Measurements from ENCODE around the gene TAF10. TPM values are rescaled to one million over a fixed set of nuclear protein-coding genes. Genes with fewer than 3 reads are reported as not detected.
A peak's percentile ranks its signal among the peaks of the same experiment; 100 is the strongest.

TAF10 gene
- total RNA-seq, 1 donor from 2014 or later = 76.0 TPM

GRCh38 chr11:6604790-6605189, 7.2 kb downstream of the TAF10 start:
- Histone ChIP-seq H3K4me3 (peak overlapping the region; percentile 64 to 92), H3K27ac (peak overlapping the region; percentile 95 to 97), H3K27me3 (no peaks in the 10 kb centered on the region), H3K4me1 (peaks cover 30 to 42% of the 10 kb centered on the region in 2 donors), H3K9me3 (no peaks in the 10 kb centered on the region), H3K36me3 (peaks cover 35 to 37% of the 10 kb centered on the region in 2 donors)
- DNase-seq (ENCODE audit: low spot score in 2 of 2) = no peak
- intact Hi-C loops (cut with DNase I) = loop anchor here (5.0 to 10.0 kb wide), 2 partner anchors 212 to 1380 kb away; partner anchors contain the start of genes EIF3F and SMPD1
- TF ChIP-seq CTCF (IDR thresholded peaks at IDR 0.05) = no peak

GRCh38 chr11:6604081-6604626, 7.9 kb downstream of the TAF10 start:
- no peaks in the 10 kb centered on the region for H3K27me3 ChIP-seq
- H3K4me1 ChIP-seq = peaks cover 30 to 40% of the 10 kb centered on the region in 2 donors
- intact Hi-C loops (cut with DNase I) = loop anchor here (5.0 to 10.0 kb wide), 2 partner anchors 212 to 1381 kb away; partner anchors contain the start of genes EIF3F and SMPD1
- peak overlapping the region; percentile 95 to 97 for H3K27ac ChIP-seq
- no peak for TF ChIP-seq CTCF (IDR thresholded peaks at IDR 0.05)
- no peaks in the 10 kb centered on the region for H3K9me3 ChIP-seq
- peak in 1 of 2 donors; percentile 77 for DNase-seq (ENCODE audit: low spot score in 2 of 2)
- peak overlapping the region; percentile 64 to 92 for H3K4me3 ChIP-seq
- H3K36me3 ChIP-seq = peaks cover 35 to 37% of the 10 kb centered on the region in 2 donors

- intact Hi-C loops (cut with DNase I) = loop anchor here (1.0 to 10.0 kb wide), 4 partner anchors 73 to 1381 kb away; partner anchors contain the start of genes EIF3F, MRPL17 and SMPD1
- H3K27me3 ChIP-seq = no peaks in the 10 kb centered on the region
- peaks cover 25 to 34% of the 10 kb centered on the region in 2 donors for H3K4me1 ChIP-seq
- peak within 1 kb of the TSS; percentile 64 to 92 for H3K4me3 ChIP-seq
- H3K27ac ChIP-seq = peak within 1 kb of the TSS; percentile 95 to 97
- peak; percentile 59 to 95 for DNase-seq (ENCODE audit: low spot score in 2 of 2)
- H3K36me3 ChIP-seq = peaks cover 32 to 37% of the 10 kb centered on the region in 2 donors
- H3K9me3 ChIP-seq = no peaks in the 10 kb centered on the region
- TF ChIP-seq CTCF (IDR thresholded peaks at IDR 0.05) = peak in 1 of 3 experiments; percentile 40
Measured at GRCh38 chr11:6603287-6604080, 8.5 kb downstream of the TAF10 start, which contains the start of the genes ILK and RRP8. Gene ILK (plus strand): TSS chr11:6603774. CDS start chr11:6604272, 498 bp downstream. Gene RRP8 (minus strand): TSS chr11:6603616. CDS start chr11:6603502, 114 bp downstream.

- intact Hi-C loops (cut with DNase I) = loop anchor here (2.0 to 10.0 kb wide), 3 partner anchors 72 to 1382 kb away; partner anchors contain the start of genes EIF3F and SMPD1
- H3K4me1 ChIP-seq = peaks cover 15 to 23% of the 10 kb centered on the region in 2 donors
Measured at GRCh38 chr11:6602096-6602940, 9.7 kb downstream of the TAF10 start.

More at GRCh38 chr11:6602096-6602940, 9.7 kb downstream of the TAF10 start:
- peak overlapping the region; percentile 64 to 92 for H3K4me3 ChIP-seq
- no peaks in the 10 kb centered on the region for H3K9me3 ChIP-seq
- no peak for TF ChIP-seq CTCF (IDR thresholded peaks at IDR 0.05)
- H3K27me3 ChIP-seq = no peaks in the 10 kb centered on the region
- peaks cover 26 to 32% of the 10 kb centered on the region in 2 donors for H3K36me3 ChIP-seq
- H3K27ac ChIP-seq = peak overlapping the region in 1 of 2 donors; percentile 95
- no peak for DNase-seq (ENCODE audit: low spot score in 2 of 2)
